PC-9 (cell line): ENCODE data around the gene BIRC5. TPM values are rescaled to one million over a fixed set of nuclear protein-coding genes. Genes with fewer than 3 reads are reported as not detected.

Source experiments
- BruUV-seq: library from RNA; stranded (reverse); fragments of 400-500 nt; replicated peaks from 2 replicates; lab custom pipeline; 2021; lab: Mats Ljungman, UMichigan
- CTCF ChIA-PET: fragments of 300-600 bp; sonication (Branson Sonifier 250); formaldehyde crosslinking; loops from one replicate; lab custom pipeline; 2022; ENCODE audit warnings: antibody characterized with exemption; lab: Charles Lee
- POLR2A ChIA-PET: fragments of 300-600 bp; sonication (Branson Sonifier 250); formaldehyde crosslinking; loops from one replicate; lab custom pipeline; 2022; ENCODE audit warnings: antibody characterized with exemption; ENCODE audit not compliant: unreplicated experiment; lab: Charles Lee
- DNase-seq, 2 experiments: peaks; one replicate each; pipeline versions ENCODE4 v3.0.0 to v3.0.0-alpha.2; 2015 to 2022; ENCODE audit warnings: mixed read lengths in 1 of 2
- H2AFZ ChIP-seq: fragments of 200-600 bp; sonication (generic); 2 replicates; pipeline ENCODE4 v1.8.1; 2017; ENCODE audit warnings: antibody characterized with exemption
- H3F3A ChIP-seq: fragments of 200-600 bp; sonication (generic); 2 replicates; pipeline ENCODE4 v1.8.1; 2017; ENCODE audit warnings: antibody characterized with exemption, mild to moderate bottlenecking, low read depth; ENCODE audit not compliant: insufficient read depth
- H3K27ac ChIP-seq: fragments of 200-600 bp; sonication (generic); 2 replicates; pipeline ENCODE4 v1.6.1; 2016; ENCODE audit warnings: mixed run types
- H3K27me3 ChIP-seq: fragments of 200-600 bp; sonication (generic); 2 replicates; pipeline ENCODE4 v1.6.1; 2016; ENCODE audit warnings: low read depth, mixed run types; ENCODE audit not compliant: insufficient read depth
- H3K36me3 ChIP-seq: fragments of 200-600 bp; sonication (generic); 2 replicates; pipeline ENCODE4 v1.6.1; 2016; ENCODE audit warnings: low read depth, mixed run types
- H3K4me1 ChIP-seq: fragments of 200-600 bp; sonication (generic); replicated peaks from 2 replicates; pipeline ENCODE4 v1.6.1; 2016; ENCODE audit warnings: mixed run types; ENCODE audit not compliant: insufficient read depth
- H3K4me2 ChIP-seq: fragments of 200-600 bp; sonication (generic); 2 replicates; pipeline ENCODE4 v1.6.1; 2017; ENCODE audit warnings: mixed run types
- H3K4me3 ChIP-seq: fragments of 200-600 bp; sonication (generic); 2 replicates; pipeline ENCODE4 v1.6.1; 2016; ENCODE audit warnings: mixed run types
- H3K79me2 ChIP-seq: fragments of 200-600 bp; sonication (generic); 2 replicates; pipeline ENCODE4 v1.6.1; 2017; ENCODE audit warnings: low read depth, mixed run types
- H3K9me2 ChIP-seq: fragments of 200-600 bp; sonication (generic); 2 replicates; pipeline ENCODE4 v1.8.1; 2017; ENCODE audit warnings: mild to moderate bottlenecking; ENCODE audit not compliant: insufficient read depth
- H3K9me3 ChIP-seq: fragments of 200-600 bp; sonication (generic); 2 replicates; pipeline ENCODE4 v1.8.1; 2016; ENCODE audit warnings: low read depth; ENCODE audit not compliant: insufficient read depth
- H4K20me1 ChIP-seq: fragments of 200-600 bp; sonication (generic); 2 replicates; pipeline ENCODE4 v1.8.1; 2017; ENCODE audit not compliant: insufficient read depth
- CTCF ChIP-seq: fragments of 200-600 bp; sonication (generic); conservative IDR thresholded peaks from 2 replicates; pipeline ENCODE4 v1.6.1; 2017; ENCODE audit warnings: mixed run types, antibody characterized with exemption, mild to moderate bottlenecking, moderate library complexity
- EZH2 ChIP-seq: fragments of 200-600 bp; sonication (generic); IDR thresholded peaks from 2 replicates; pipeline ENCODE4 v1.8.0; 2017; ENCODE audit warnings: antibody characterized with exemption, low read depth
- intact Hi-C: fragments of 100-400 bp; cut with micrococcal nuclease; formaldehyde crosslinking; loops from one replicate; pipeline ENCODE4 v1.10.0; 2022; ENCODE audit not compliant: unreplicated experiment
- total RNA-seq: library from RNA; stranded (reverse); gene quantifications from 2 replicates; pipeline ENCODE4 v1.2.3, GENCODE V29; 2021

Gene BIRC5
- total RNA-seq, 1 experiment from 2014 or later = 91.0 TPM

GRCh38 chr17:78227455-78227916 lies 13.4 kb downstream of the BIRC5 start:
- H3K4me2 ChIP-seq = no peak overlapping the region
- no peaks in the 10 kb centered on the region for H3K9me2 ChIP-seq
- TF ChIP-seq EZH2 (no peak), CTCF (no peak)
- no peaks in the 10 kb centered on the region for H3K27me3 ChIP-seq
- intact Hi-C loops = no loop called here
- CTCF ChIA-PET = no interaction called here
- POLR2A ChIA-PET = no interaction called here
- no peaks in the 10 kb centered on the region for H3K79me2 ChIP-seq
- H3K9me3 ChIP-seq = no peaks in the 10 kb centered on the region
- H3K4me3 ChIP-seq = no peak overlapping the region
- DNase-seq = no peak
- no peaks in the 10 kb centered on the region for H4K20me1 ChIP-seq
- H3K27ac ChIP-seq = no peak overlapping the region
- H3K36me3 ChIP-seq = no peaks in the 10 kb centered on the region
- no TSS peak for BruUV-seq
- no peak overlapping the region for H2AFZ ChIP-seq
- H3F3A ChIP-seq = no peaks in the 10 kb centered on the region; the same call in 1 of the 2 replicates
- no peaks in the 10 kb centered on the region for H3K4me1 ChIP-seq

- no peaks in the 10 kb centered on the region for H3K27me3 ChIP-seq
Observed at GRCh38 chr17:78228176-78228575, 14.1 kb downstream of the BIRC5 start.

GRCh38 chr17:78230252-78230962 lies 16.4 kb downstream of the BIRC5 start:
- Histone ChIP-seq H3K4me2 (no peak overlapping the region), H3K9me3 (no peaks in the 10 kb centered on the region), H3K9me2 (no peaks in the 10 kb centered on the region), H3K4me1 (no peaks in the 10 kb centered on the region), H2AFZ (no peak overlapping the region), H3K27me3 (no peaks in the 10 kb centered on the region), H3F3A (no peaks in the 10 kb centered on the region), H3K36me3 (no peaks in the 10 kb centered on the region), H3K27ac (no peak overlapping the region), H3K79me2 (no peaks in the 10 kb centered on the region), H4K20me1 (no peaks in the 10 kb centered on the region), H3K4me3 (no peak overlapping the region)
- DNase-seq = no peak
- BruUV-seq = no TSS peak
- ChIA-PET CTCF (no interaction called here), POLR2A (no interaction called here)
- intact Hi-C loops = no loop called here
- no peak for TF ChIP-seq CTCF
- TF ChIP-seq EZH2 = no peak

More at GRCh38 chr17:78228176-78228575, 14.1 kb downstream of the BIRC5 start:
- H3F3A ChIP-seq = no peaks in the 10 kb centered on the region; the same call in 1 of the 2 replicates
- intact Hi-C loops = no loop called here
- no peak for TF ChIP-seq CTCF
- no peak for TF ChIP-seq EZH2
- ChIA-PET CTCF (no interaction called here), POLR2A (no interaction called here)
- no peak overlapping the region for H2AFZ ChIP-seq
- BruUV-seq = no TSS peak
- H3K79me2 ChIP-seq = no peaks in the 10 kb centered on the region
- H3K9me2 ChIP-seq = no peaks in the 10 kb centered on the region
- no peak overlapping the region for H3K27ac ChIP-seq
- no peak for DNase-seq
- no peaks in the 10 kb centered on the region for H3K36me3 ChIP-seq
- H3K4me1 ChIP-seq = no peaks in the 10 kb centered on the region
- no peak overlapping the region for H3K4me2 ChIP-seq
- no peaks in the 10 kb centered on the region for H3K9me3 ChIP-seq
- H3K4me3 ChIP-seq = no peak overlapping the region
- no peaks in the 10 kb centered on the region for H4K20me1 ChIP-seq
